Fibroblast of lung (primary cell): Measurements from ENCODE around the gene PLS1.

Experiments used
- EZH2 ChIP-seq: IDR thresholded peaks from 2 replicates; pipeline ENCODE4 v1.5.1; 2012; ENCODE audit warnings: low read length, control low read depth, mild to moderate bottlenecking; ENCODE audit errors: missing control alignments
- TF ChIP-seq, protein P1 (sequence below), 2 donors: IDR thresholded peaks in 1 of 2; conservative IDR thresholded peaks in 1 of 2; 1 replicate in 1 of 2; 2 replicates in 1 of 2; pipeline ENCODE4 v1.5.1; 2011 to 2012; ENCODE audit warnings: low read length in 2 of 2, control low read depth in 1 of 2, inconsistent platforms in 1 of 2, low read depth in 1 of 2, mild to moderate bottlenecking in 1 of 2

- TF ChIP-seq, protein P1, sequence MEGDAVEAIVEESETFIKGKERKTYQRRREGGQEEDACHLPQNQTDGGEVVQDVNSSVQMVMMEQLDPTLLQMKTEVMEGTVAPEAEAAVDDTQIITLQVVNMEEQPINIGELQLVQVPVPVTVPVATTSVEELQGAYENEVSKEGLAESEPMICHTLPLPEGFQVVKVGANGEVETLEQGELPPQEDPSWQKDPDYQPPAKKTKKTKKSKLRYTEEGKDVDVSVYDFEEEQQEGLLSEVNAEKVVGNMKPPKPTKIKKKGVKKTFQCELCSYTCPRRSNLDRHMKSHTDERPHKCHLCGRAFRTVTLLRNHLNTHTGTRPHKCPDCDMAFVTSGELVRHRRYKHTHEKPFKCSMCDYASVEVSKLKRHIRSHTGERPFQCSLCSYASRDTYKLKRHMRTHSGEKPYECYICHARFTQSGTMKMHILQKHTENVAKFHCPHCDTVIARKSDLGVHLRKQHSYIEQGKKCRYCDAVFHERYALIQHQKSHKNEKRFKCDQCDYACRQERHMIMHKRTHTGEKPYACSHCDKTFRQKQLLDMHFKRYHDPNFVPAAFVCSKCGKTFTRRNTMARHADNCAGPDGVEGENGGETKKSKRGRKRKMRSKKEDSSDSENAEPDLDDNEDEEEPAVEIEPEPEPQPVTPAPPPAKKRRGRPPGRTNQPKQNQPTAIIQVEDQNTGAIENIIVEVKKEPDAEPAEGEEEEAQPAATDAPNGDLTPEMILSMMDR (conservative IDR thresholded peaks at IDR 0.05 in 1 of 2, IDR thresholded peaks at IDR 0.05 in 1 of 2; ENCODE audit: low read depth in 1 of 2, low read length in 2 of 2), result peak; percentile 45 to 62
- no peak for TF ChIP-seq EZH2
These were observed 9.3 kb upstream of the PLS1 start for GRCh38 chr3:142586803-142587406.
